Keratinocyte (primary cell): ENCODE measurements around the gene LAMA3.

Experiments
- CTCF ChIP-seq, 3 experiments: IDR thresholded peaks in 1 of 3; conservative IDR thresholded peaks in 1 of 3; optimal IDR thresholded peaks in 1 of 3; 2 replicates in 2 of 3; 3 replicates in 1 of 3; pipeline versions ENCODE3 to v1.5.1; 2011; ENCODE audit warnings: low read length in 3 of 3, mild to moderate bottlenecking in 3 of 3, moderate library complexity in 2 of 3, control low read depth in 1 of 3, inconsistent platforms in 1 of 3; ENCODE audit not compliant: insufficient read depth in 2 of 3; ENCODE audit errors: extremely low read depth in 1 of 3
- EZH2 ChIP-seq: IDR thresholded peaks from one replicate; pipeline ENCODE4 v1.6.1; 2012; ENCODE audit warnings: inconsistent platforms, mild to moderate bottlenecking, low read length, moderate library complexity

- TF ChIP-seq CTCF (optimal IDR thresholded peaks at IDR 0.05 in 1 of 3, IDR thresholded peaks at IDR 0.05 in 1 of 3, conservative IDR thresholded peaks at IDR 0.05 in 1 of 3; ENCODE audit: extremely low read depth in 1 of 3, insufficient read depth in 2 of 3, low read length in 3 of 3), result no peak
- TF ChIP-seq EZH2, result no peak
These were observed 187.0 kb downstream of the LAMA3 start for GRCh38 chr18:23875966-23876895.
